Measurements from ENCODE around the gene LRMDA.

Gene LRMDA

DNA sequence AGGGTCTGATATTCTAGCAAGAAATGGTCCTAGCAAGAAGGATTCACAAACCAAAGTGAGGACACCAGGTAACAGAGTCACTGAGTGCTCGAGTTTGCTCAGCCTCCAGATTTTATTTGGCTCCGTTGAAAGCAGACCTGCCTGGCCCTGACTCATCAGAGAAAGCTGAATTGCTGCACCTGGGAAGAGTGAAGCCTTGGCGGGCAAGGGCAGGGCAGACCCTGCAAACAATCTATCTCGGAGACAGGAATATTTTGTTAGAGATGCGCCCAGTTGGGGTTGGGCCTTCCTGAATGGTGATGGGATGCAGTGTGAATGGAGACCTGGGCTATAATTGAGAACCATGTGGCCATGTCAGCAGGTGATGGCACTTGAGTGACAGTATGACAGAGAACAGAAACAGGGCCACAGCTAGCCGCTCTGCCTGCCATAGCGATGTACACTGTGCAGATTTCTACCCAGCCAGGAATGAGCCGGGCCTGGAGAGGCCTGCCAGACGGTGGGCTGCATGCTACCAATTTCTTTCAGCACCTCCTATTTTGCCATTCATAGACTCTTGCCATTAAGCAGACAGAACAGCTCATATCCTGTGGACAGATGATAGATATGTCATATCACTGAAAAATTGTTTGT lies 744.2 kb downstream of the LRMDA start:
- no peak for DNase-seq (ENCODE audit: low spot score)

GRCh38 chr10:76176166-76176550 lies 744.7 kb downstream of the LRMDA start:
- no peak for DNase-seq (ENCODE audit: low spot score)

GRCh38 chr10:76177936-76178335 lies 746.5 kb downstream of the LRMDA start:
- no peak for DNase-seq (ENCODE audit: low spot score)

- DNase-seq (ENCODE audit: low spot score) = no peak
These were observed 747.3 kb downstream of the LRMDA start for GRCh38 chr10:76178532-76179292.

GRCh38 chr10:76179806-76180205 lies 748.4 kb downstream of the LRMDA start:
- DNase-seq (ENCODE audit: low spot score) = no peak

- DNase-seq (ENCODE audit: low spot score) = no peak
These were observed 753.2 kb downstream of the LRMDA start for GRCh38 chr10:76184647-76185046.

- DNase-seq (ENCODE audit: low spot score) = no peak
These were observed 754.3 kb downstream of the LRMDA start for GRCh38 chr10:76185471-76186301.

GRCh38 chr10:76188216-76188615 lies 756.8 kb downstream of the LRMDA start:
- DNase-seq (ENCODE audit: low spot score) = no peak

DNA sequence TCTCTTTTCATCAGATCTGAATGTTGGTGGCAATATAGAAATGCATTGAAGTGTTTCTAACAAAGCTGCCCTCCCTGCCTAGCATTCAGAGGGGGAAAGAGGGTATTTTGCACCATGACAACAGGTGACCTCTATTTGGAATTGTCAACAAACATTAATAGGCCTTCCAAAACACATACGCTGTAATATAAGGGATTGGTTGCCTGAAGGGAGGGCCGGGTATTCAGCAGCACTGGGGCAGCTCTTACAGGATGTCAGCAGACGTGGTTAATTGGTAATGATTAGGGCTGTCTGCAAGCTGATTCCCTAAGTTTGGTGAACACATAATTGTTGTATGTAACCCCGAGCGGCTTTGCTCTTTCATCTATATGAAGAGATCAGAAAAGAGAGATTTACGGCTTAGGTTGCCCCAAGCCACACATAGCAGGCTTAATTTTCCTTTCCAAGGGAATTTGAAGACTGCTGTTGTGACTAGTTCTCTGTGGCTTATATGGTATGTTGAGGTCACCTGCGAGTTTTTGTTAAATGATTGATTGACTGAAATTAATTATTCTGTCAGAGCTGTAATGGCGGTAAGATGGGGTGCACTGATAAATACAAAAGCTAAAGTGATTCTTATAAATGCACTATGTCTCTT lies 759.3 kb downstream of the LRMDA start:
- no peak for DNase-seq (ENCODE audit: low spot score)

DNA sequence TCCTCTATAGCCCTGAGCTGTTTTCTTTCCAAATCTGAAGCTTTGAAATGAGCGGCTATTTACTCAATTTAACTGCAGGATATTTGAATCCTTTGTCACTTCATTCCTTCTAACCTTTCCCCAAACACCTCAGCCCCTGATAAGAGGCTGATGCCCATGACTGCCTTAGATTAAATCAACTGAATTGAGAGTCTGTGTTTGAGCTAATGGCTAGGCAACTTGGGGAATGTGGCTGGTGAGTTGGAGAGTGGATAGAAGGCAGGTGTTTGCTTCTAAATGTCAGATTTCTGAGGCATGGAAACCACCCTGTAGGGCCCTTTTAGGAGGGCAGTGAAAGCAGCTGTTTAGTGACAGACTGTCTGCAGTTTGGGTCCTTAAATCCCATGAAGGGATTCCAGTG lies 759.9 kb downstream of the LRMDA start:
- DNase-seq (ENCODE audit: low spot score) = no peak

- no peak for DNase-seq (ENCODE audit: low spot score)
These were observed 760.7 kb downstream of the LRMDA start for GRCh38 chr10:76192151-76192550.

GRCh38 chr10:76192694-76193320 lies 761.4 kb downstream of the LRMDA start:
- no peak for DNase-seq (ENCODE audit: low spot score)

DNA sequence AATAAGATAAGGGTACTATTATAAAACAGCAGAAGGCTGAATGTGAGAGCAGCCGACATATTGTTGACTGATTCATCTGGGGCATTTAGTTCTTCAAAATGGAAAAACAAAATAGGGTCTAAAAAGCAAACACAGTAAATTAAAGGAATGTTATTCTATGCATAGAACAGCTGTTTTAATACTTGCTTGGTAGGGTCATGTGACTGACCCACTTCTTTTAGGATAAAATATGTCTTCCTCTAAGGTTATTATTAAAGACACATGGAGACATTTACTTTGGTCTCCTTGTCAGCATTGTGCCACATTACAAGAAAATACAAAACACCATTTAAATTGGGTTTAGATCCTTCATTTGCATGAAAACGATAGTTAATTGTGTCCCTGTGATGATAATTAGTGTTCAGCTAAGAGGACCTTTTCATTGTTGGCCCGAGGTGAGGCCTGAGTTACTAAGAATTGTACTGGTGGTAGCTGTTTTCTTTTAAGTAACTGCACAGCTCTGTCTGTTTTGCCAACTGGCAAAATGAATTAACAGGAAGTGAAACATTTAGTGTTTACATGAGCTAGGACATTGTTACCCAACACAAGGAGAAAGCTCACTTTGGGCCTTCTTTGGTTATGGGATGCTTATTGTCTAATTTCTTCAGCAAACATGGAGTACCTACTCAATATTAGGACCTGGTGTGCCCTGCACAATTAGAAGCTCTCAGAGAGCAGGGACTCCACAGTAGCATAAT lies 764.4 kb downstream of the LRMDA start:
- no peak for DNase-seq (ENCODE audit: low spot score)

DNA sequence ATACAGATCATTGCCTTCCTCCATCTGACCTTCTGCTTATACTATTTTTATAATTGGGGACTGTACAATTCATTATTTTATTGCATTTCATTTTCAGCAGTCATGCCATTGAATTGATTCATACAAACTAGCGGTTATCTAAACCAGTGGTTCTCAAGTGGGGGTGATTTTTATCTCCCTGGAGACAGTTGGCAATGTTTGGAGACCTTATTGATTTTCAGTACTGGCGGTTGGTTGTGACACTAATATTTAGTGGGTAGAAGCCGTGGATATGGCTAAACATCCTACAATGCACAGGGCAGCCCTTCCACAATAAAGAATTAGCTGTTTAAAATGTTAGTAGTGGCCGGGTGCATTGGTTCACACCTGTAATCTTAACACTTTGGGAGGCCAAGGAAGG lies 765.9 kb downstream of the LRMDA start:
- DNase-seq (ENCODE audit: low spot score) = no peak

- no peak for DNase-seq (ENCODE audit: low spot score)
These were observed 767.0 kb downstream of the LRMDA start for GRCh38 chr10:76198287-76199035.

GRCh38 chr10:76201962-76202361 lies 770.5 kb downstream of the LRMDA start:
- no peak for DNase-seq (ENCODE audit: low spot score)

GRCh38 chr10:76202777-76203176 lies 771.4 kb downstream of the LRMDA start:
- no peak for DNase-seq (ENCODE audit: low spot score)

DNA sequence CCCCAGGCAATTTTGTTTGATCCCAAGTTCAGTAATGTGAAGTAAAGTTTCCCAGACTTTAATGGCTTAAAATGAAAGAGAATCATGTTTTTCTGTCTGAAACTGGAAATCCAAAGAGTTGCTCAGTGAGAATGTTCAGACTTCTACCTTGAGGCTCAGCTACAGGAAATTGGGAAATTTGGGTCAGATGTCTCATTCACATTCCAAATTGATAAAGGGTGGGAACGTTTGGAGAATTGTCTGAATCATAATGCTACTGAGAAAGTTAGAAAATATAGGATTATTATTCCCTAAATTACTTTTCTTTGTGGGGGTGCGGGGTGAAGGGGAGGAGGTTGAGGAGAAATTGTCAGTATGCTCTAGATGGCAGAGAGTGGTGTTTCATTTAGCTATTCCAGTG lies 773.9 kb downstream of the LRMDA start:
- DNase-seq (ENCODE audit: low spot score) = no peak

GRCh38 chr10:76206797-76207352 lies 775.5 kb downstream of the LRMDA start:
- DNase-seq (ENCODE audit: low spot score) = no peak

DNA sequence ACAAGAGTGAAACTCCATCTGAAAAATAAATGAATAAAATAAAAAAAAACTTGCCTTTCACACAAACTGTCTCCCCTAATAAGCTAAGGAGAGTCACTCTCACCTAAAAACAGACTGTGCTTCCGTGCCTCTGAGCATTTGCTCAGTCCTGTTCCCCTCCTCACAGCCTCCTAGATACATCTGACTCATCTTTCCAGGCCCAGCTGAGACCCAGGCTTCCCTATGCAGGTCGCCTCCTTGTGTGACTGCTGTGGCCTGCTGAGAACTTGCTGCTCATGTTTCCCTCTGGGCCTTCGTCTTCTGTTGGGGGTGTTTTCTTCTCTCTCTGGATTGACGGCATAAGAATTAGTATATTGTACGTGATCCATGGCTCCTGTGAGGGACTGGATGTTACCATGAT lies 777.7 kb downstream of the LRMDA start:
- DNase-seq (ENCODE audit: low spot score) = no peak

All from ecto neural progenitor cell (in vitro differentiated cells).